ENCODE data around the gene HIGD2A.

The HIGD2A gene

GRCh38 chr5:176369934-176370711, 18.4 kb upstream of the HIGD2A start:
- no peak overlapping the region for H3K4me3 ChIP-seq (ENCODE audit: low read depth, low read length)
- DNase-seq (ENCODE audit: low read depth), result no peak
- TF ChIP-seq CTCF (IDR thresholded peaks at IDR 0.05; ENCODE audit: insufficient read depth, low read depth, low read length, missing control alignments), result no peak

- no peak for TF ChIP-seq CTCF (IDR thresholded peaks at IDR 0.05; ENCODE audit: insufficient read depth, low read depth, low read length, missing control alignments)
- DNase-seq (ENCODE audit: low read depth), result no peak
- no peak overlapping the region for H3K4me3 ChIP-seq (ENCODE audit: low read depth, low read length)
These were observed 16.7 kb upstream of the HIGD2A start for GRCh38 chr5:176371621-176372539.

GRCh38 chr5:176373100-176373818, 15.3 kb upstream of the HIGD2A start:
- H3K4me3 ChIP-seq (ENCODE audit: low read depth, low read length), result no peak overlapping the region
- no peak for TF ChIP-seq CTCF (IDR thresholded peaks at IDR 0.05; ENCODE audit: insufficient read depth, low read depth, low read length, missing control alignments)
- no peak for DNase-seq (ENCODE audit: low read depth)

GRCh38 chr5:176379881-176380280, 8.7 kb upstream of the HIGD2A start:
- TF ChIP-seq CTCF (IDR thresholded peaks at IDR 0.05; ENCODE audit: insufficient read depth, low read depth, low read length, missing control alignments), result no peak
- DNase-seq (ENCODE audit: low read depth), result peak; percentile 27
- no peak overlapping the region for H3K4me3 ChIP-seq (ENCODE audit: low read depth, low read length)

- no peak overlapping the region for H3K4me3 ChIP-seq (ENCODE audit: low read depth, low read length)
- no peak for TF ChIP-seq CTCF (IDR thresholded peaks at IDR 0.05; ENCODE audit: insufficient read depth, low read depth, low read length, missing control alignments)
- DNase-seq (ENCODE audit: low read depth), result no peak
These were observed 7.1 kb upstream of the HIGD2A start for GRCh38 chr5:176381423-176381822.

- TF ChIP-seq CTCF (IDR thresholded peaks at IDR 0.05; ENCODE audit: insufficient read depth, low read depth, low read length, missing control alignments), result no peak
- no peak overlapping the region for H3K4me3 ChIP-seq (ENCODE audit: low read depth, low read length)
- DNase-seq (ENCODE audit: low read depth), result no peak
These were observed 6.6 kb upstream of the HIGD2A start for GRCh38 chr5:176381979-176382378.
